ENCODE data around the gene STARD13.

DNA sequence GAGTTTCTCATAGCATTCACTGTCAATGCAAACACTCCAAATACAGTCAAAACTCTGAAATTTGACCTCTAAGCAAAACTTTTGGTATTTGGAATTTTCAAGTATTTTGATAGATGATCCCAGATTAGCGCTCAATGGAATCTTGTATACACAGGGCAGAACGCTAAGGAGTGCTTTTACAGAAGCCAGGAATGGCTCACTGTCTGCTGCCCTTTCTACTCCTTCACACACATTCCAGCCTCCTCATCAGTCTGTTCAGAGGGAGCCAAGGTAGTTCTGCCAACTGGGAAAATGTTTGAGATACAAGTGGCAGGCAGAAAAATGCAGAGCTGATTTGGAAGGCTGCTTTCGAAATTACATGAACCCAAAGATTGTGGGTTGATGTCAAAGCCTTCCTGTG, 4.4 kb upstream of the STARD13 start:
- no peak for TF ChIP-seq CTCF (conservative IDR thresholded peaks at IDR 0.05; ENCODE audit: low read depth, low read length)
- TF ChIP-seq EZH2phosphoT487 (IDR thresholded peaks at IDR 0.05; ENCODE audit: borderline replicate concordance, low read length) = no peak
